ENCODE data around the gene EXOC6B. TPM values are rescaled to one million over a fixed set of nuclear protein-coding genes. Genes with fewer than 3 reads are reported as not detected.

EXOC6B gene
- total and polyA plus RNA-seq, 2 of the 8 experiments (the other 6 are each of a cell fraction or from before 2014, with no cell fraction given) = 13.5 to 33.0 TPM

- no peak for TF ChIP-seq RFX5 (IDR thresholded peaks at IDR 0.05; ENCODE audit: borderline replicate concordance, low read depth, low read length)
- no peak for TF ChIP-seq NANOG (IDR thresholded peaks at IDR 0.05; ENCODE audit: insufficient read depth, low read depth, low read length, poor library complexity, severe bottlenecking)
Observed at GRCh38 chr2:72636210-72636609, 189.6 kb downstream of the EXOC6B start (continued).
